Measurements from ENCODE around the gene SYCP2.

The SYCP2 gene

DNA sequence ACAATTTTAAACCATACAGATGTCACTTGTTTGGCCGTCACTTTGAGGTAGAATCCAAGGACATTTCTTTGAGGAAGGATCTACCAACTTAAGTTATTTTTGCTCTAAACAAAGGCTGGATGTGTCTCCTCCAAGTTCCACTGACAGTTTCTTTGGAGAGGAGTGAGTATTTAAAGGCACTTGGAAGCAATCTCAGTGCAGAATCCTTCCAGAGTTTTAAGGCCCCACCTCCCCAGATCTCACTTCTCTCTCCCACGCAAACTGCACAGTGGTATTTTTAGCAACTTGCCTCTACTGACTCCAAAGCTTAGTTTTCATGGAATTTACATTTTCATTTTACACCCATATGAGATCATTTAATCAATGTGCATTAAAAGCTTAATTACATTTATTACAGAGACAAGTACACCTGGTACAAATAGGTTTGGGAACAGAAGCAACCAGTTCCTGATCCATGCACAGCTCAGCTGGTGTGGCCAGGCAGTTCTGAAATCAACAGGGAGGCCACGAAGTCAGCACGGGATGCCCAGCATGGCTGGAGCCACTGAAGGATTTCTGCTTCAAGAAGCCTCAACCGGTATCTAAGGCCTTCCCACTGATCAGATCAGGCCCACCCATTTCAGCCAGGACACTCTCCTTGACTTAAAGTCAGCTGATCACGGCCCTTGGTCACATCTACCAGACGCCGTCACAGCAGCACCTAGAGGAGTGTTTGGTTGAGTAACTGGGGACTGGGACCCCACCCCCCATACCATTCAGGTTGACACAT, 109.8 kb downstream of the SYCP2 start:
- no peak overlapping the region for H3K14ac ChIP-seq (ENCODE audit: low read length)
- WGBS (ENCODE audit: extremely low coverage, insufficient coverage, insufficient read length) = no CpG with 5 or more reads among the region's 8 CpGs
- no peaks in the 10 kb centered on the region for H3K27me3 ChIP-seq (ENCODE audit: insufficient read depth, low read length)
- DNase-seq = no peak
- H3K4me1 ChIP-seq (ENCODE audit: control insufficient read depth in 1 of 2, insufficient read depth in 2 of 2, low read length in 2 of 2) = no peaks in the 10 kb centered on the region
- H2BK5ac ChIP-seq (ENCODE audit: low read depth, low read length, poor library complexity) = no peak overlapping the region
- H4K12ac ChIP-seq (ENCODE audit: low read depth, low read length) = no peak overlapping the region
- no peak overlapping the region for H3K4ac ChIP-seq (ENCODE audit: low read depth, low read length)
- H3K79me1 ChIP-seq (ENCODE audit: low read length) = no peaks in the 10 kb centered on the region
- no peaks in the 10 kb centered on the region for H3K36me3 ChIP-seq (ENCODE audit: control insufficient read depth in 1 of 2, insufficient read depth in 2 of 2, low read length in 2 of 2)
- no peak overlapping the region for H3K27ac ChIP-seq (ENCODE audit: low read depth, low read length)
- H4K8ac ChIP-seq (ENCODE audit: low read depth, low read length) = no peak overlapping the region
- H3K18ac ChIP-seq (ENCODE audit: low read length) = no peak overlapping the region
- no peak overlapping the region for H3K4me3 ChIP-seq (ENCODE audit: low read depth, low read length)
- H3K23ac ChIP-seq (ENCODE audit: low read length) = no peak overlapping the region
- H2AFZ ChIP-seq (ENCODE audit: insufficient read depth, low read length, poor library complexity) = no peak overlapping the region
- no peak overlapping the region for H2AK5ac ChIP-seq (ENCODE audit: low read length)
- peaks cover 7% of the 10 kb centered on the region for H3K9me3 ChIP-seq (ENCODE audit: insufficient read depth, low read depth, low read length)
- H2BK12ac ChIP-seq (ENCODE audit: low read length) = no peak overlapping the region
- H4K91ac ChIP-seq (ENCODE audit: low read depth, low read length) = no peak overlapping the region
- H3K9ac ChIP-seq (ENCODE audit: low read length) = no peak overlapping the region
- no peak overlapping the region for H2BK120ac ChIP-seq (ENCODE audit: insufficient read depth, low read length, poor library complexity)
- no peaks in the 10 kb centered on the region for H3K79me2 ChIP-seq (ENCODE audit: control insufficient read depth, insufficient read depth, low read length, poor library complexity)
- no peak overlapping the region for H3K4me2 ChIP-seq (ENCODE audit: low read length)

GRCh38 chr20:59823030-59823423, 110.4 kb downstream of the SYCP2 start:
- H2BK12ac ChIP-seq (ENCODE audit: low read length) = no peak overlapping the region
- H4K12ac ChIP-seq (ENCODE audit: low read depth, low read length) = no peak overlapping the region
- no peaks in the 10 kb centered on the region for H3K36me3 ChIP-seq (ENCODE audit: control insufficient read depth in 1 of 2, insufficient read depth in 2 of 2, low read length in 2 of 2)
- H3K27ac ChIP-seq (ENCODE audit: low read depth, low read length) = no peak overlapping the region
- no peak overlapping the region for H4K8ac ChIP-seq (ENCODE audit: low read depth, low read length)
- H3K9ac ChIP-seq (ENCODE audit: low read length) = no peak overlapping the region
- no peak overlapping the region for H3K4me2 ChIP-seq (ENCODE audit: low read length)
- H2AFZ ChIP-seq (ENCODE audit: insufficient read depth, low read length, poor library complexity) = no peak overlapping the region
- H2BK120ac ChIP-seq (ENCODE audit: insufficient read depth, low read length, poor library complexity) = no peak overlapping the region
- H3K4me3 ChIP-seq (ENCODE audit: low read depth, low read length) = no peak overlapping the region
- H2AK5ac ChIP-seq (ENCODE audit: low read length) = no peak overlapping the region
- no CpG with 5 or more reads among the region's 9 CpGs for WGBS (ENCODE audit: extremely low coverage, insufficient coverage, insufficient read length)
- H2BK5ac ChIP-seq (ENCODE audit: low read depth, low read length, poor library complexity) = no peak overlapping the region
- H3K79me1 ChIP-seq (ENCODE audit: low read length) = no peaks in the 10 kb centered on the region
- no peaks in the 10 kb centered on the region for H3K27me3 ChIP-seq (ENCODE audit: insufficient read depth, low read length)
- no peak overlapping the region for H3K4ac ChIP-seq (ENCODE audit: low read depth, low read length)
- H3K4me1 ChIP-seq (ENCODE audit: control insufficient read depth in 1 of 2, insufficient read depth in 2 of 2, low read length in 2 of 2) = no peaks in the 10 kb centered on the region
- H3K23ac ChIP-seq (ENCODE audit: low read length) = no peak overlapping the region
- no peak overlapping the region for H3K14ac ChIP-seq (ENCODE audit: low read length)
- DNase-seq = no peak
- H3K18ac ChIP-seq (ENCODE audit: low read length) = no peak overlapping the region
- no peaks in the 10 kb centered on the region for H3K79me2 ChIP-seq (ENCODE audit: control insufficient read depth, insufficient read depth, low read length, poor library complexity)
- no peak overlapping the region for H4K91ac ChIP-seq (ENCODE audit: low read depth, low read length)
- peaks cover 7% of the 10 kb centered on the region for H3K9me3 ChIP-seq (ENCODE audit: insufficient read depth, low read depth, low read length)

DNA sequence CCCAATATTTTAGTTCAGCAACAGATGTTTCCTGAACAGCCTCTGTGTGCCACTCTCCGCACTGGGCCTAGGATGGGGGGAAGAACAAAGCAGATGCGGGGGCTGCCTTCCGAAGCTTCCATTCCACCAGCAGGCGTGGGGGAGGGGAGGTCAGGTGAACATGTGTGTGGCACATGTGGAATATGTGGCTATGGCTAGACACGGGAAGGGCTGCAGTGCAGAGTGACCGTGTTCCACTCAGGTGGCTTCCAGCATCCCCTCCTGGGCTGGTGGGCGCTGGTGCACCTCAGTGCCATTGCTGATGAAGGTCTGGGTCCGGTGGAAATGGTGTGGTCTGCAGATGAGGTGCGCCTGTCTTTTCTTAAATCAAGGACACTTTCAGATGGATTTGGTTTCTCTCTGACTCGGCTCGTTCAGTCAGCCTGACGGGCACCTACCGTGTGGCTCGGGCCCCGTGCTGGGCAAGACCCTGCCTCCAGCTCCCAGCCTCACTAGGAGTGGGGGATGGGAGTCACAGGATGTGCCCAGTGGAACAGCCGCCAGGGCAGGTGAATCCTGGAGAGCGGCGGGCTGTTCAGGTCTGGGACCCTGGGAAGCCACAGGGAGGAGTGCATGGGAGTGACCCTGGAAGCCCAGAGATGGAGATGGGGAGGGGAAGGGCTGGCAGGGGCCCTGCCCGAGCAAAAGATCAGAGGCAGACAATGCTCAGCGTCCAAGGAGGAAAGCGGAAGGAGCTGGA, 111.0 kb downstream of the SYCP2 start:
- Histone ChIP-seq H3K79me2 (ENCODE audit: control insufficient read depth, insufficient read depth, low read length, poor library complexity) (no peaks in the 10 kb centered on the region), H4K8ac (ENCODE audit: low read depth, low read length) (no peak overlapping the region), H3K18ac (ENCODE audit: low read length) (no peak overlapping the region), H3K9ac (ENCODE audit: low read length) (no peak overlapping the region), H3K4me3 (ENCODE audit: low read depth, low read length) (no peak overlapping the region), H2BK5ac (ENCODE audit: low read depth, low read length, poor library complexity) (no peak overlapping the region), H3K4ac (ENCODE audit: low read depth, low read length) (no peak overlapping the region), H2AFZ (ENCODE audit: insufficient read depth, low read length, poor library complexity) (no peak overlapping the region), H2AK5ac (ENCODE audit: low read length) (no peak overlapping the region), H2BK12ac (ENCODE audit: low read length) (no peak overlapping the region), H4K12ac (ENCODE audit: low read depth, low read length) (no peak overlapping the region), H3K14ac (ENCODE audit: low read length) (no peak overlapping the region), H3K9me3 (ENCODE audit: insufficient read depth, low read depth, low read length) (peaks cover 7% of the 10 kb centered on the region), H3K27ac (ENCODE audit: low read depth, low read length) (no peak overlapping the region), H3K36me3 (ENCODE audit: control insufficient read depth in 1 of 2, insufficient read depth in 2 of 2, low read length in 2 of 2) (no peaks in the 10 kb centered on the region), H2BK120ac (ENCODE audit: insufficient read depth, low read length, poor library complexity) (no peak overlapping the region), H3K4me2 (ENCODE audit: low read length) (no peak overlapping the region), H3K4me1 (ENCODE audit: control insufficient read depth in 1 of 2, insufficient read depth in 2 of 2, low read length in 2 of 2) (no peaks in the 10 kb centered on the region), H3K79me1 (ENCODE audit: low read length) (no peaks in the 10 kb centered on the region), H4K91ac (ENCODE audit: low read depth, low read length) (no peak overlapping the region), H3K27me3 (ENCODE audit: insufficient read depth, low read length) (no peaks in the 10 kb centered on the region), H3K23ac (ENCODE audit: low read length) (no peak overlapping the region)
- no peak for DNase-seq
- WGBS (ENCODE audit: extremely low coverage, insufficient coverage, insufficient read length) = no CpG with 5 or more reads among the region's 21 CpGs

DNA sequence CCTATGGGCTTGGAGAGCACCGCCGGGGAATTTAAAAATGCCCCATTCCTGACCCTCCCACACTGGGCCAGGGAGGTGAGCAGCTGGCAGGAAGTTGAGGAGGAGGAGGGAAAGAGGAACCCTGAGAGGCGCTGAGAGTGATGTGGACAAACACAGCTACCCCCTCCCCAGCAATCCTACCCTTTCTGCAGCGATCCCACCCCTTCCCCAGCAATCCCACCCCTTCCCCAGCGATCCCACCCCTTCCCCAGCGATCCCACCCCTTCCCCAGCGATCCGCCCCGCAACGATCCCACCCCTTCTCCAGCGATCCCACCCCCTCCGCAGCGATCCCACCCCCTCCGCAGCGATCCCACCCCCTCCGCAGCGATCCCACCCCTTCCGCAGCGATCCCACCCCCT, 111.6 kb downstream of the SYCP2 start:
- H2AFZ ChIP-seq (ENCODE audit: insufficient read depth, low read length, poor library complexity) = no peak overlapping the region
- no peak overlapping the region for H2BK12ac ChIP-seq (ENCODE audit: low read length)
- H3K9me3 ChIP-seq (ENCODE audit: insufficient read depth, low read depth, low read length) = peaks cover 8% of the 10 kb centered on the region
- H4K12ac ChIP-seq (ENCODE audit: low read depth, low read length) = no peak overlapping the region
- no peak overlapping the region for H4K8ac ChIP-seq (ENCODE audit: low read depth, low read length)
- no peak overlapping the region for H3K9ac ChIP-seq (ENCODE audit: low read length)
- H3K27me3 ChIP-seq (ENCODE audit: insufficient read depth, low read length) = no peaks in the 10 kb centered on the region
- H3K4ac ChIP-seq (ENCODE audit: low read depth, low read length) = no peak overlapping the region
- no peak overlapping the region for H3K4me3 ChIP-seq (ENCODE audit: low read depth, low read length)
- no peak overlapping the region for H3K14ac ChIP-seq (ENCODE audit: low read length)
- no peak overlapping the region for H3K23ac ChIP-seq (ENCODE audit: low read length)
- DNase-seq = no peak
- no peak overlapping the region for H3K4me2 ChIP-seq (ENCODE audit: low read length)
- H4K91ac ChIP-seq (ENCODE audit: low read depth, low read length) = no peak overlapping the region
- H3K27ac ChIP-seq (ENCODE audit: low read depth, low read length) = no peak overlapping the region
- H3K4me1 ChIP-seq (ENCODE audit: control insufficient read depth in 1 of 2, insufficient read depth in 2 of 2, low read length in 2 of 2) = no peaks in the 10 kb centered on the region
- no CpG with 5 or more reads among the region's 19 CpGs for WGBS (ENCODE audit: extremely low coverage, insufficient coverage, insufficient read length)
- no peak overlapping the region for H2BK5ac ChIP-seq (ENCODE audit: low read depth, low read length, poor library complexity)
- no peaks in the 10 kb centered on the region for H3K36me3 ChIP-seq (ENCODE audit: control insufficient read depth in 1 of 2, insufficient read depth in 2 of 2, low read length in 2 of 2)
- no peaks in the 10 kb centered on the region for H3K79me1 ChIP-seq (ENCODE audit: low read length)
- H3K18ac ChIP-seq (ENCODE audit: low read length) = no peak overlapping the region
- H2AK5ac ChIP-seq (ENCODE audit: low read length) = no peak overlapping the region
- H3K79me2 ChIP-seq (ENCODE audit: control insufficient read depth, insufficient read depth, low read length, poor library complexity) = no peaks in the 10 kb centered on the region
- no peak overlapping the region for H2BK120ac ChIP-seq (ENCODE audit: insufficient read depth, low read length, poor library complexity)

All from trophoblast cell (in vitro differentiated cells and primary cell).